Stimulated activated naive CD8-positive, alpha-beta T cell treated with anti-CD3 and anti-CD28 coated beads, Interleukin-15, Interleukin-2, amounts not matched to agents 100 ng/mL and 50 ng/mL, for 24 hours (primary cell): ENCODE results near the gene PRMT3.

Experiments used
- H3K27ac Mint-ChIP-seq: one replicate; pipeline ENCODE4 v1.8.0; 2021; ENCODE audit warnings: mild to moderate bottlenecking, mixed read lengths
- H3K27me3 Mint-ChIP-seq: one replicate; pipeline ENCODE4 v1.8.0; 2021; ENCODE audit warnings: mixed read lengths
- H3K36me3 Mint-ChIP-seq: one replicate; pipeline ENCODE4 v1.8.0; 2021; ENCODE audit warnings: low read depth, mixed read lengths
- H3K4me1 Mint-ChIP-seq: one replicate; pipeline ENCODE4 v1.8.0; 2021; ENCODE audit warnings: low read depth, mixed read lengths
- H3K4me3 Mint-ChIP-seq: one replicate; pipeline ENCODE4 v1.8.0; 2021; ENCODE audit warnings: mild to moderate bottlenecking, mixed read lengths
- H3K9me3 Mint-ChIP-seq: one replicate; pipeline ENCODE4 v1.8.0; 2021; ENCODE audit warnings: mixed read lengths

The PRMT3 gene

GRCh38 chr11:20493340-20493739, 105.8 kb downstream of the PRMT3 start:
- H3K36me3 Mint-ChIP-seq = peaks cover 64% of the 10 kb centered on the region
- peaks cover 9% of the 10 kb centered on the region for H3K4me1 Mint-ChIP-seq
- no peaks in the 10 kb centered on the region for H3K27me3 Mint-ChIP-seq
- no peaks in the 10 kb centered on the region for H3K9me3 Mint-ChIP-seq
- H3K4me3 Mint-ChIP-seq = no peak overlapping the region
- H3K27ac Mint-ChIP-seq = no peak overlapping the region

GRCh38 chr11:20497124-20497792, 109.7 kb downstream of the PRMT3 start:
- H3K27me3 Mint-ChIP-seq = no peaks in the 10 kb centered on the region
- H3K27ac Mint-ChIP-seq = no peak overlapping the region
- H3K4me3 Mint-ChIP-seq = no peak overlapping the region
- H3K36me3 Mint-ChIP-seq = peaks cover 67% of the 10 kb centered on the region
- H3K4me1 Mint-ChIP-seq = peaks cover 18% of the 10 kb centered on the region
- no peaks in the 10 kb centered on the region for H3K9me3 Mint-ChIP-seq

- no peaks in the 10 kb centered on the region for H3K27me3 Mint-ChIP-seq
- H3K36me3 Mint-ChIP-seq = peaks cover 73% of the 10 kb centered on the region
- peaks cover 18% of the 10 kb centered on the region for H3K4me1 Mint-ChIP-seq
- H3K9me3 Mint-ChIP-seq = no peaks in the 10 kb centered on the region
- no peak overlapping the region for H3K4me3 Mint-ChIP-seq
- H3K27ac Mint-ChIP-seq = no peak overlapping the region
Observed at GRCh38 chr11:20501252-20501651, 113.7 kb downstream of the PRMT3 start.

GRCh38 chr11:20501971-20502370, 114.5 kb downstream of the PRMT3 start:
- Mint-ChIP-seq H3K27me3 (no peaks in the 10 kb centered on the region), H3K36me3 (peaks cover 72% of the 10 kb centered on the region), H3K27ac (no peak overlapping the region), H3K9me3 (no peaks in the 10 kb centered on the region), H3K4me1 (peaks cover 18% of the 10 kb centered on the region), H3K4me3 (no peak overlapping the region)

GRCh38 chr11:20511982-20512381, 124.5 kb downstream of the PRMT3 start:
- no peak overlapping the region for H3K27ac Mint-ChIP-seq
- H3K27me3 Mint-ChIP-seq = no peaks in the 10 kb centered on the region
- no peaks in the 10 kb centered on the region for H3K9me3 Mint-ChIP-seq

GRCh38 chr11:20512869-20513268, 125.4 kb downstream of the PRMT3 start:
- Mint-ChIP-seq H3K4me3 (no peak overlapping the region), H3K27me3 (no peaks in the 10 kb centered on the region), H3K27ac (no peak overlapping the region), H3K4me1 (no peaks in the 10 kb centered on the region), H3K36me3 (peaks cover 20% of the 10 kb centered on the region), H3K9me3 (no peaks in the 10 kb centered on the region)

More at GRCh38 chr11:20511982-20512381, 124.5 kb downstream of the PRMT3 start:
- Mint-ChIP-seq H3K4me3 (no peak overlapping the region), H3K36me3 (peaks cover 25% of the 10 kb centered on the region), H3K4me1 (no peaks in the 10 kb centered on the region)

GRCh38 chr11:20518323-20518834, 130.9 kb downstream of the PRMT3 start:
- no peaks in the 10 kb centered on the region for H3K9me3 Mint-ChIP-seq
- peaks cover 18% of the 10 kb centered on the region for H3K27me3 Mint-ChIP-seq
- H3K27ac Mint-ChIP-seq = no peak overlapping the region
- no peaks in the 10 kb centered on the region for H3K36me3 Mint-ChIP-seq
- no peak overlapping the region for H3K4me3 Mint-ChIP-seq
- no peaks in the 10 kb centered on the region for H3K4me1 Mint-ChIP-seq

- Mint-ChIP-seq H3K27ac (no peak overlapping the region), H3K27me3 (peaks cover 18% of the 10 kb centered on the region), H3K4me3 (no peak overlapping the region), H3K36me3 (no peaks in the 10 kb centered on the region), H3K9me3 (no peaks in the 10 kb centered on the region), H3K4me1 (no peaks in the 10 kb centered on the region)
Observed at GRCh38 chr11:20522536-20522935, 135.0 kb downstream of the PRMT3 start.

GRCh38 chr11:20529757-20530156, 142.2 kb downstream of the PRMT3 start:
- H3K27me3 Mint-ChIP-seq = peaks cover 10% of the 10 kb centered on the region
- H3K4me3 Mint-ChIP-seq = no peak overlapping the region
- H3K36me3 Mint-ChIP-seq = no peaks in the 10 kb centered on the region
- no peaks in the 10 kb centered on the region for H3K4me1 Mint-ChIP-seq
- H3K27ac Mint-ChIP-seq = no peak overlapping the region
- no peaks in the 10 kb centered on the region for H3K9me3 Mint-ChIP-seq

GRCh38 chr11:20530942-20531703, 143.6 kb downstream of the PRMT3 start:
- Mint-ChIP-seq H3K27ac (no peak overlapping the region), H3K4me3 (no peak overlapping the region), H3K27me3 (peaks cover 18% of the 10 kb centered on the region), H3K9me3 (no peaks in the 10 kb centered on the region), H3K4me1 (no peaks in the 10 kb centered on the region), H3K36me3 (no peaks in the 10 kb centered on the region)

GRCh38 chr11:20535271-20535881, 147.9 kb downstream of the PRMT3 start:
- Mint-ChIP-seq H3K27ac (no peak overlapping the region), H3K36me3 (no peaks in the 10 kb centered on the region), H3K4me1 (no peaks in the 10 kb centered on the region), H3K9me3 (peaks cover 5% of the 10 kb centered on the region), H3K27me3 (peaks cover 35% of the 10 kb centered on the region), H3K4me3 (no peak overlapping the region)

- H3K27ac Mint-ChIP-seq = no peak overlapping the region
- H3K4me1 Mint-ChIP-seq = no peaks in the 10 kb centered on the region
- H3K9me3 Mint-ChIP-seq = peaks cover 5% of the 10 kb centered on the region
- peaks cover 32% of the 10 kb centered on the region for H3K27me3 Mint-ChIP-seq
- no peak overlapping the region for H3K4me3 Mint-ChIP-seq
- H3K36me3 Mint-ChIP-seq = no peaks in the 10 kb centered on the region
Observed at GRCh38 chr11:20536365-20536764, 148.8 kb downstream of the PRMT3 start.

GRCh38 chr11:20536784-20537183, 149.3 kb downstream of the PRMT3 start:
- H3K27ac Mint-ChIP-seq = no peak overlapping the region
- H3K4me3 Mint-ChIP-seq = no peak overlapping the region
- no peaks in the 10 kb centered on the region for H3K36me3 Mint-ChIP-seq
- peaks cover 34% of the 10 kb centered on the region for H3K27me3 Mint-ChIP-seq
- H3K4me1 Mint-ChIP-seq = no peaks in the 10 kb centered on the region
- peaks cover 5% of the 10 kb centered on the region for H3K9me3 Mint-ChIP-seq

- Mint-ChIP-seq H3K27ac (no peak overlapping the region), H3K27me3 (peaks cover 20% of the 10 kb centered on the region), H3K9me3 (peaks cover 5% of the 10 kb centered on the region), H3K4me3 (no peak overlapping the region), H3K36me3 (no peaks in the 10 kb centered on the region), H3K4me1 (no peaks in the 10 kb centered on the region)
Observed at GRCh38 chr11:20541503-20541902, 154.0 kb downstream of the PRMT3 start.

GRCh38 chr11:20544603-20545237, 157.2 kb downstream of the PRMT3 start:
- Mint-ChIP-seq H3K36me3 (no peaks in the 10 kb centered on the region), H3K4me3 (no peak overlapping the region), H3K27me3 (peaks cover 9% of the 10 kb centered on the region), H3K4me1 (no peaks in the 10 kb centered on the region), H3K9me3 (no peaks in the 10 kb centered on the region), H3K27ac (no peak overlapping the region)
